CD4-positive, alpha-beta T cell treated with Interleukin-15 for 1 hour (primary cell): ENCODE results near the gene AGAP1.

Experiments
- DNase-seq: peaks from one replicate; pipeline ENCODE4 v3.0.0-alpha.2; 2020

The AGAP1 gene

DNA sequence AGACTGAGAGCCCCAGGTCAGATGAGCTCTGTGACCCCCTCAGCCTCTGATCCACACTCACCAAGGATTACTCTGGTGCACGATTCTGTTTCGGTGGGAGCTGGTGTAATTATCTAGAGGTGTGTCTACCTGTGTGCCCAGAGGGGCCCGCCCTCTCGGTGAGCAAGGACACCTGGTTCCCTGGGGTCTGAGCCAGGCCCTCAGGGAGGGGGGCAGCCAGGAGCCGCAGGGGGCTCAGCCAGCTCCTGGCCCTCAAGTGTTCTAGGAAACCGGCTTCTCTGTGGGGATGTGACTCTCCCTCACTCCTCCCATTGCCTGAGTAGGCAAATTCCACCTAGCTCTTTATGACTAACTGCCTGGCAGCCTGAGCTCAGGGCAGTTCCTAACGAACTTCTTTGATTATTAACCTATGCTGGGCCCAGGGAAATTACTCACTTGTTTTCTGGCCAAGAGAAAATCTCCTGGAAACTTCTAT is 17.4 kb downstream of the AGAP1 start:
- DNase-seq: no peak

DNA sequence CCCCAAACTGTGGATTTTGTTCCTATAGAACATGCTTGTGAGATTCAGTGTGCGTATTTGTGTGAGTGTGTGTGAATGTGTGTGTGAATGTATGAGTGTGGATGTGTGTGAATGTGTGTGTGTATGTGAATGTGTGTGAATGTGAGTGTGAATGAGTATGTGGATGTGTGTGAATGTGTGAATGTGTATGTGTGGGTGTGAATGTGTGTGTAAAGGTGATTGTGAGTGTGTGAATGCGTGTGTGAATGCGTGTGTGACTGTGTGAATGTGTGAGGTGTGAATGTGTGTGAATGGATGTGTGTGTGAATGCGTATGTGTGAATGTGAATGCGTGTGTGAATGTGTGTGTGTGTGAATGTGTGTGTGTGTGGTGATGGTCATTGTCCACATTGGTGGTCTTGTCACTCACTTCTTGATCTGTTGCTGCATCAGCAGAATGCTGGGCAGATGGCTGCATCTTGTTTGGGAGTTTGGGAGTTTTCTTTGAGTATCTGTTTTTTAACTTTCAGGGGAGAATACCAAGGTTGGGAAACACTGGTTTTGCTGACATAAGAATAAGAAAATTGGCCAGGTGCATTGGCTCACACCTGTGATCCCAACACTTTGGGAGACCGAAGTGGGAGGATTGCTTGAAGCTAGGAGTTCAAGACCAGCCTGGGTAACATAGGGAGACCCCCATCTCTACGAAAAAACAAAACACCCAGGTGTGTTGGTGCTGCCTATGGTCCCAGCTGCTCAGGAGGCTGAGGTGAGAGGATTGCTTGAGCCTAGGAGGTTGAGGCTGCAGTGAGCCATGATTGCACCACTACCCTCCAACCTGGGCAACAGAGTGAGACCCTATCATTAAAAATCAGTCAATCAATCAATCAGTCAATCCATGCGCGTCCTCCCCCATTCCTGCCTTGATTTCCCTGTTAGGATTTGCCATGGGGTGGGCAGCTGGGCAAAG is 18.2 kb downstream of the AGAP1 start:
- DNase-seq: no peak

DNA sequence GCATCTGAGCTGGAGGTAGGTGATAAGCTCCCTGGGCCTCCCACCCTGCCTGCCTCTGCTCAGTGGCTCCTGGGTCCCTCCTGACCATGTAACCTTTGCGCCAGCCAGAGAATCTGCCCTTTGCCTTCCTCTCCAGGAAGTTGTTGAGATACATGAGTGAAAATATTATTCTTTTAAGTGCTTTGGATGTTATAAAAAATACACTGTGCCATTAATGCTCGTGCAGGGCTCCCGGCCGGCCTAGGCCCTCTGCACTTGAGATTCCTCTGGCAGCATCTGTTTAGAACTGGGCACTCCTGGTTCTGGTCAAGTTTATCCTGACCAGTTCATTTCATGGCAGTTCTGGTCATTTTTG is 18.8 kb downstream of the AGAP1 start:
- DNase-seq: no peak

DNA sequence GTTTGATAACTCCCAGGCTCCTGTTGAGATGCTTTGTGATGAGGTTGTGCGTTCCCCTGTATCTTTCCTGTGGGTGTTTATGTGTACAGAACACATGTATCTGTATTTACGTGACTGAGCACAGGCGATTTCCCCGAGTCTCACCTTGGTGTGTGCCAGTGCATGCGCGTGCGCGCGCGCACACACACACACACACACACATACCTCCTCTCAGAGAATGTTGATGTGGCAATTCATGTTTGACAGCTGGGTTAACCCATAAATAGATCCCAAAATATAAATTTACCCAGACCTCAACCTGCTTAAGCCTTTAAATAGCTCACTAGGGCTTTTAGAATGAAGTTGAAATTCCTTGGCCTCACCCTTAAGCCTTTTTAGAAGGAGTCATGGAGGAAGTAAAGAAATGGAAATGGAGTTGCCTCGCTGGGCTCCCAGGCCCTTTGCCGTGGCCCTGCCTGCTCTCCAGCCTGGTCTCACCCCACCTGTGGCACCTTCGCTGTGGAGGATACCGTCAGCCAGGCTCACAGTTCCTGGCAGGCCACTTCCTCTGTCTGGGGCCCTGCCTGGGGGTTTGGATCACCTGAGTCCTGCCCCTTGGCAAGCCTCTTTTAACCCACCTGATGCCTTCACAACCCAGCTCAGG is 20.3 kb downstream of the AGAP1 start:
- DNase-seq: no peak

DNA sequence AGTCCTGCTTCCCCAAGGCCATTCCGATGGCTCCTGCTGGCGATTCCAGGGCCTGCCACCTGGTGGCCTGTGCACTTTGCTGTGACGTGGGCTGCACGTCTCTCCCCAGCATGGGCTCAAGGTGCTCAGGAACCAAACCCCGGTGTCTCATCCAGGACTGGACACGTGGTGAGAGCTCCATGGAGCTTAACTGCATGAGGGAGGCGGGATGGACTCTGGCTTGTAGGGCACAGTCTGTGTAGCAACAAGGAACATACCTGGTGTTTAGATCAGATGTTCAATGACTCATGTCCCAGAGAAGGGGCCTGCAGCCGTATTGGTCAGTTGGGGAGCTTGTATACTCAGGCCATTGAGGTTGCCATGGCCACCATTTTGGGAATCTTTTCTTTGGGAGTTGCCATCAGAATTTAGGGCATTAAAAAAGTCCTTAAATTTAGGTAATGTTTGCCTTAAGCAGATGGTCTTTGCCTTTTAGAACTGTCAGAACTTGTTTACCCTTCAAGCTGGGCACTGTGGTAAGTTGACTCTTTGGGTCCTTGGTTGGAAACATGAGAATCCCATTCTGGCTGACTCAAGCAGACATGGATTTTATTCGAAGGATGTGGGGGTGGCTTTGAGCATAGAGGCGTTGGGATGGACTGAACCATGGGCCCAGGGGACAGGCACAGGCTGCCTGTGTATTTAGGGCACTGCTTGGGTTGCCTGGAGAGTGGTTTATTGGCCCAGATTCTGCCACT is 21.0 kb downstream of the AGAP1 start:
- DNase-seq: no peak

DNA sequence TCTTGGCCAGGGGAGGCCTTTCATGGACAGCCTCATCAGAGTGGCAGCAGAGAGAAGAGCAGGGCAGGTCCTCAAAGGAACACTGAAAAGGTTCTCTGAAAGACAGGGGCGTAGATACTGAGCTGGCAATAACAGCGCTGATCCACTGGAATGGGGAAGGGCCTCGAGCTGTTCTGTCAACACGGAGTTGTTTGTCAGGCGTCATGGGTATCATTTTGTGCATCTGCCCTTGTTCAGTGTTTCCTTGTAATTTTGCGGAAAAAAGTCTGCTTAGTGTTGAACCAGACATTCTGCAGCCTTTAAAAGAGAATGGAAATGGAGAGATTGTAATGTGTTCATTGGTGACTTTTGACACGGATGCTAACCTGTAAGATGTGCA is 21.5 kb downstream of the AGAP1 start:
- DNase-seq: no peak

DNA sequence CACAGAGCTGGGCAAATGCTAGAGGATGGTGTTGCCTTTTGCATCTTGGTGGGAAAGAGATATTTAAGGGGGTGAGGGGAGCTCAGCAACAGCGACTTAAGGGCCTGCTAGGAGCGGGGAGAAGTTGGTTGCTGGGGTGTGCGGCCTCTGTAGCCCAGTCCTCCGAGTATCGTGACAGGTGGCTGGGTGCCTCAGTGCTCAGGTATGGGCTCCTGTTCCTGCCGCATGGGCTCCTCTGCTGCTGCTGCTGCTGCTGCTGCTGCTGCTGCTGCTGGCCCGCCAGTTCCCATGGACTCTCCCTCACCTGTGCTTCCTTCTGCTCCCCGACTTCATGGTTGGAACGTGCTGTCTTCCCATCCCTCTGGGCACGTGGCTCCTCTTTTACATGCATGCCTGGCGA is 22.0 kb downstream of the AGAP1 start:
- DNase-seq: no peak

DNA sequence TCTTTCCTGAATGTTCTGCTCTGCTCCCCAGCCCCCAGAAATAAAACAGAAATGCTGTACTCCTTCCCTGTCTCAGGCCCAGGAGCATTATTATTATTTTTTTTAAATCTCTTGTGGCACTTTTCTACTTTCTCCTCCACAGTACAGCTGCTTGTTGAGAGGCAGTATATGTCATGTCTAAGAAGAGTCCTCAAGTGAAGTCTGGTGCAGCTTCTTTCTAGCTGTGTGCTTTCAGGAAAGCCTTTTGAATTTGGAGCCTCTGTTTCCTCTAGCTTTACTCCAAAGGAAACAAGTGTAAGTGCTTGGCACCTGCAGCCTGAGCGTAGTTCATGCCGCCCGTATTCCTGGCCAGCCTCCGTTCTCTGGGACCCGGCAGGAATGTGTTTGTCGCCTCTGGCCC is 22.4 kb downstream of the AGAP1 start:
- DNase-seq: no peak

DNA sequence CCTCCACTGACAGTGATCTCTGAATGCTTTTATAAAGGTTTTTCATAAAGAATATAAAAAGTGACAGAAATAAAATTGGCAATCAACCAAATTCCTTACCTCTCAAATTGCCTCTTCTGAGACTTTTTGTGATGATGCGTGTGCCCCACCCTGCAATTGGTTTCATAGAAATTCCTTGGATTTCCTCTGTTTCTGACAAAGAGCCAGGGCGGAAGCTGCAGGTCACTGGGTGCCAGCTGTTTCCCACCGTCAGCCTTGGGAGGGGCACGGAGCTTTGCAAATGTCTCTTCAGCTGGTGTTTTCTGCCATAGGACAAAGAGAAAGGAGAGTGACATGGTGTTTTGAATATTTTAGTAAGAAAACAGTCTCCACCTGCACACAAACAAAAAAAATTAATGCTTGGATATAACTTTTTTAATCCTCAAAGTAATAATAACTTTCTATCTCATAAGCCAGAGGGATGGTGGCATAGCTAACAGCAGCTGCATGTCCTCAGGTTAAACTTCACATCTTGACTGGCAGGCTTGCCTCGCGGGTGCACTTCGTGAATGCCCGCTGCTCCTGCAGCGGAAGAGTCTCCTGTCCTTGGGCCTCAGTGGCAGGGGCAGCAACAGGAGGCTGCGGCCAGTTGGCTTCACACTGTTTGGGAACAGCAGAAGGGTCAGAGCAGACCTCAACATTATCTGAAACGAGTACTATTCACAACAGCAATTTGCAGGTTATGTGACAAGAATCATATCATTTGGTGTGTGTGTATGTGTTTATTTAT is 24.7 kb downstream of the AGAP1 start:
- DNase-seq: no peak

DNA sequence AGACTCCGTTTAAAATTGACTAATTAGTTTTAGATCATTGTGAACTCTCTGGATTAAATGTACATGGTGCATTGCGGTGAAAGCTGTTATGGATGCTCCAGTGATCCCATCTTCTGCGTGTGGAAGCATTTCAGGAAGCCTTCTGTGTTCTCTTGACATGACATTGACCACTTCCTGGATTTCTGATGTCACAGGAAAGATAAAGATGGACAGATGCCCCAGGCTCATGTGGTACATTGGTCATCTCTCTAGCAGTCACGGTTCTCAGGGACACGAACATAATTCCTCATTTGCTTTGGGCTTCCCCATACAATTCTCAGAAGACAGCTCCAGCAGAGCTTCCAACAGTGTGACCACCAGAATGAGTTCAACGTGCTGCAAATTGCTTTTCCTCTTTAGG is 26.9 kb downstream of the AGAP1 start:
- no peak for DNase-seq

DNA sequence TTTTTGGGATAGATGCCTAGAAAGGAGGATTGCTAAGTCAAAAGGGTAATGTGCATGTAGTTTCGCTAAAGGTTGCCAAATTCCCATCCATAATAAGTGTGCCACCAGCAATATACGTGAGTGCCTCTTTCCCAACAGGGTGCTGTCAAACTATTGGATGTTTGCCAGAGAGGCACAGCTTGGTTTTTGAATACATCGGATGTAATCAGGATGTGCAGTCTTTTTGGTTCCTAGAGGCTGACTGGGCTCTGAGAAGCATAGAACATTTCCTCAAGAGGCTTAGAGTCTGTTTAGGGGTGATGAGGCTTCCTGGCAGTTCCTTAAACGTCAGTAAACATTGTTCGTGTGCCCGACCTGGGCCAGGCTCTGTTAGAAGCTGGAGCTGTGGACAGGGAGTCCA is 28.0 kb downstream of the AGAP1 start:
- DNase-seq: no peak

DNA sequence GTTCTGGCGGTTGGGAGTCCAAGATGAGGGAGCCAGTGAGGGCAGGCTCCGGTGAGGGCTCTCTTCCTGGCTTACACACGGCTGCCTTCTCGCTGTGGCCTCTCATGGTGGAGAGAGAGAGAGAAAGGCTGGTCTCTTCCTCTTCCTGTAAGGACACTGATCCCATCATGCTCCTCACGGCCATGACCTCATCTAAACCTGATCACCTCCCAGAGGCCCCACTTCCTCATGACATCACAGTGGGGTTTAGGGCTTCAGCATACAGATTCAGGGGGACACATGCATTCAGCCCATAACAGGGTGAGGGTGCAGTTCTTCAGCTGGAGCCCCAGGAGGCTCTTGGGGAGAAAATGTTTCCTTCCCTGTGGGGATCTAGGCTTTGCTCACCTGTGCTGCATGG is 29.2 kb downstream of the AGAP1 start:
- DNase-seq: no peak

DNA sequence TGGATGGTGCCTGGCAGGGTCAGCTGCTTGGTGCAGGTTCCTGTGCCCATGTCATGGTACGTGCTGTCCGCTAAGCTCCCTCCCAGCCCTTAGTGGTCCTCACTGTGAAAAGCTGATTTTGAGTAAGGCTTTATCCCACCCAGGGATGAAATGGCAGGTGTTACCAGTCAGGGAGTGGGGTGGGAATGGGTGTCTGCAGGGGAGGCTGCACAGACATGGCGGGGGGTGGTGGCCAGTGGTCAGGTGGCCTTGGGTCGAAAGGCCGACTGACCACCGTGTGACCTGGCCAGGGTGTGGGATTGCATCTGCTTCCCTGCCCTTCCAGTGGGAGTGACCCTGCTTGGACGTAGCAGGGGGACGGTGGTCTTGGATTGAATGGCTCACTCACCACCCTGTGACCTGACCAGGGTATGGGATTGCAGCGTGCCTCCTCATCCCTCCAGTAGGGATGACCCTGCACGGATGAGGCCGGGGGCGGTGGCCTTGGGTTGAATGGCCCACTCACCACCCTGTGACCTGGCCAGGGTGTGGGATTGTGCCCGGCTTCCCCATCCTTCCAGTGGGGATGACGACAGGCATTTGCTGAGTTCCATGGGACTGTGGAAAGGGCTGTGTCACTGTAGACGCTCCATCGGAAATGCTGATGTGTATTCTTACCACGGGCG is 29.8 kb downstream of the AGAP1 start:
- no peak for DNase-seq

DNA sequence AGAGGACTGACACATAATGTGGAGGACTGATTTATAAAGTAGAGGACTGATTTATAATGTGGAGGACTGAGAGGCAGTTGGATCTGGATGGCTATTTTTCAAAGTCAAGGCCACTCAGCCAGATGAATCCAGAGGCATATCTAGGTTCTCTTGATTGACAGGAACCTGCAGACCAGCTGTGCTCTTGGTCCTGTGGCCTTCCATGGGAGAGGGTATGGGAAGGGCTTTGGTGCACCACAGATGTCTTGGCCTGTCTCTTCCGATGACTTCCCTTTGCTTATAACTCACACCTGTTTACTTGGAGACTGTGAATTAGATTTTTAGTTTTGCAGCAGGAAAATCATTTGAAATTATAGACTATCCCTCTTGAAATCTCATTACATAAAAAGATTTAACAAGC is 32.3 kb downstream of the AGAP1 start:
- DNase-seq: no peak

DNA sequence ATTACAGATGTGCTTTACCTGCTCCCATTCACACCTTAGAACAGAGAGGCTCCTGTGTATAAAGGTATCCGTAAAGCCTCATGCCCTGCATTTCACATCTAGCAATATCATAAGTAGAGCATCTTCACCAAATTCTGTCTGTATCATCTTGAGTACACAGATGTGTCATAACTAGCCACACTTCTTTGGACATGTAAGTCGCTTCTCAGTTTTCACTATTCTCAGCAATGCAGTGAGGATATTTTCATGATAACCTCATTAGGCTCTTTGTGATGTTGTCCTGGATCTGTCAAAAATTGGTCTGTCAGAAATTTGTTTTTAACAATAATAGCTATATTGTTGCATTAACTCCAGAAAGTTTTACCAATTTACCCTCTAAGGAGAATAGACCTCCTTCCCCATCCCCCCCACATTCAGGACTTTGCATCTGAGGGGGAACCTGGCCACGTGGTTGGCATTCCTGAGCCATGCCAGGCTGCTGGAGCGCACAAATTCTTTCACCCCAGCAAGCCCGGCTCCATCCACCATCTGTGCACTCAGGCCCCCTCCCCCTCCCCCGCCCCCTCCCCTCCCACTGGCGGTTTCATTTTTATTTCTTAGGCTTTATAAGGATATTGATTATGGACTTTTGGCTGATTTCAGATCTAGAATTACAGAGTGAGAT is 34.1 kb downstream of the AGAP1 start:
- DNase-seq: no peak

DNA sequence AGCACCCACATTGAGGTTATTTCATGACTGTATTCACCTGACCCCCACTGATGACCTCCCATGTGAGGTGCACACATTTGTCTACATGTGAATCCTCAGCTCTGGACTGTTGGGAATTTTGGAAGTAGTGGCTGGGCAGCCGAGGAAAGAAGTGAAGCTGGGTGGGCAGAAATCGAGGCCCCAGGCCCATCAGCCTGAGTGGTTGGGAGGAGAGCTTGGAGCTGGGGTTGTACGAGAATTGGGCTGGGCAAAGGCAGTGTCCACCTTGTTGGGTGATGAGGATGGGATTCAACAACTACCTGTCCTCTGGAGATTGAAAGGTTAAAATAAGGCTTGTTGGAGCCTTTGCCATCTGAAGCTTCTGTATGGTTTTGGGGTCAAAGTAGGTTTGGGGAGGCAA is 35.8 kb downstream of the AGAP1 start:
- DNase-seq: no peak

DNA sequence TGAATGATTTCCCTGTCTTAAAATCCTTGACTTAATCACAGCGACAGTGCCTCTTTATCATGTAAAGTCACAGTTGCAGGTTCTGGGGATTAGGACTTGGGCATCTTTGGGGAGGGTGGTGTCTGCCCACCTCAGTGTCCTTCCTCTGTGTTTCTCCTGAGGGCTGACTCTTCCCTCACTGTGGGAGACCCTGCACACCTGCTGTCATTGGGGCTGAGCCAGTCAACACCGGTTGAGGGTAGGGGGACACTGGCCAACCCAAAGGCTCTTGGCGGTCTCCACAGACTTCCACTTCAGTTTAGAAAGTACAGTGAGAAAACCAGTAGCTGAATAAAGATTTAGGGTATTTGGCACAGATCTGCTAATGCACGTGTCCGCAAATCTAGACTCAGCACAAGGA is 36.9 kb downstream of the AGAP1 start:
- no peak for DNase-seq

DNA sequence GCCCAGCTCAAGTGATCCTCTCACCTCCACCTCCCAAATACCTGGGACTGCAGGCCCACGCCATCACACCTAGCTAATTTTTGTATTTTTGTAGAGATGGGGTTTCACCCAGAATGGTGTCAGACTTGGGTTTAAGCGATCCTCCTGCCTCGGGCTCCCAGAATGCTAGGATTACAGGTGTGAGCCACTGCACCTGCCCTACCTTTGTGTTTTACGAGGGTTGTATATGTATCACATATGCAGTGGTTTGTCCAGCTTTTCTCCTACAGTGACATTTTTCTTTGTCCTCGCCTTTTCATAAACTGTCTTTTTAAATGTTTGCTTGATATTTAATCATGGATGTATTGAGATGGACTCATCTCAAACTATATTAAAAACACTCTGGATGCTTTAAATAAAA is 38.5 kb downstream of the AGAP1 start:
- DNase-seq: no peak

DNA sequence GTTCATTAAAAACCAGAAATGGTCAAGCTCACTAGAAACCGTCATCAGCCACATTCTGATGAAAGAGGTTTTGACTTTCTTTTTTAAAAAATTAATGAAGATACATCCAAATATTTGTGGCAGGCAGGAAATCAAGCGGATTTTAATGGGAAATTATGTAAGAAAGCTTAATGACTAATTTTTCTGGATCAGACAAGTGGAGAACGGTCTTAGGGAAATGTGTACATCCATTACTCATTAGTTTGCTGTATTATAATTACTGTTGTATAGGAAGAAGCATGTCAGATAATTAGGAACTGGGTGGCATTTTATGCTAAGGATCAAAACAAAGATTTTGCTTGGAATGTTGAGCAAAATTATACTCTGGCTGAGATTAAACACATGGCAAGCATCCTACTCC is 39.4 kb downstream of the AGAP1 start:
- DNase-seq: no peak

DNA sequence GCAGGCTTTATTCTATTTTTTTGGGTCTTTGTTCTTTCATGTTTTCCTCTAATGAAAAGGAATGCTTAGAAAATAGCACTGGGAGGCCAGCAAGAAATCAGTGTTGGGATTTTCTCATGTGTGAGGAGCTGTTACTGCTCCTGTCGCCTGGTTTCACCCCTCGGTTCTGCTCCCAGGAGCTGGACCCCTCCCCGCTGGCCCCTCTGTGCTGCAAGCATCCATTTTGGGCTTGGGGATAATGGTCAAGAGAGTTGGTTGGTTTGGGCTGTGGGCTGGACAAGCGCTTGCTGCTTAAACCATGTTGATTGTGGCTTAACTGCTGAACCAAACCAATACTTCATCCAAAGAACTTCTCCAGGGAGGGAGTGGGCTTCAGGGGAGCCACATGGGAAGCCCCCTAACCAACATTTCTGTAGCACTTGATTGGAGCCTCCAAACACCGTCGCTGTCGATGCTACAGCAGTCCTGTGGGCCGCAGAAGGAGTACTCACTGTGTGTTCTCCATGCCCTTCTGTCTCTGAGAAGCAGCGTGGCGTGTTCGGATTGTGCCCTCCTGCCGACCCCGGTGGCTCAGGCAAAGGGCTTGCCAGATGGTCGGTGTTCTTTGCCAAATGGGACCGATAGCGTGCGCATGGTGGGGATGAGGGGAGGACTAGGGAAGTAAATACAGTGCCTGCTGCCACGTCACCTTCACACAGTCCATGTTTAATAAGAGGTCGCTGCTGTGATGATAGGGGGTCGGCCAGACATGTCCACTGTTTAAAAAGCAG is 40.0 kb downstream of the AGAP1 start:
- DNase-seq: no peak
